Measurements from ENCODE around the gene DNAAF2. TPM values are rescaled to one million over a fixed set of nuclear protein-coding genes. Genes with fewer than 3 reads are reported as not detected.
A peak's percentile ranks its signal among the peaks of the same experiment; 100 is the strongest.

DNAAF2 gene
- total and polyA plus RNA-seq, 2 of the 13 experiments (the other 11 are each of a cell fraction or from before 2014, with no cell fraction given) = 6.1 to 13.6 TPM

DNA sequence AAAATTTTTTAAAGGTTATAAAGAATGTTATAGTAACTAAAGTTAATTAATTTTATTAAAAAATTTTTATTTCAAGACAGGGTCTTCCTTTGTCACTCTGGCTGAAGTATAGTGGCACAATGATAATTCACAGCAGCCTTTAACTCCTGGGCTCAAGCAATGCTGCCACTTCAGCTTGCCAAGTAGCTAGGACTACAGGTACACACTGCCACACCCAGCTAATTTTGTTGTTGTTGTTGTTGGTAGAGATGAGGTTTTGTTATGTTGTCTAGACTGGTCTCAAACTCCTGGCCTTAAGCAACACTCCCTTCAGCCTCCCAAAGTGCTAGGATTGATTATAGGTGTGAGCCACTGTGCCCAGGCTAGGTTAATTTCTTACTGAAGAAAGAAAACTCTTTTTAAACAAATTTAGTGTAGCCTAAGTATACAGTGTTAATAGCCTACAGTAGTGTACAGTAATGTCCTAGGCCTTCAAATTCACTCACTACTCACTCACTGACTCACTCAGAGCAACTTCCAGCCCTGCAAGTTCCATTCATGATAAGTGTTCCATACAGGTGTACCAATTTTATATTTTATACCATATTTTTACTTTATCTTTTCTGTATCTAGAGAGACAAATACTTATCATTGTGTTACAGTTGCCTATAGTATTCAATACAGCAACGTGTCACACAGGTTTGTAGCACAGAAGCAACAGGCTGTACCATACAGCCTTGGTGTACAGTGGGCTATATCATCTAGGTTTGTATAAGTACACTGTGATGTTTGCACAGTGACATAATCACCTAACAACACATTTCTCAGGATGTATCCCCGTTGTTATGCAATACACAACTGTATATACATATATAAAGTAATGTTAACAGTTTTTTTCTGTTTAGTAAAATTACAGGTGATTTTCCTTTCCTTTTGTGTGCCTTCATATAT lies 24.7 kb upstream of the DNAAF2 start (continued):
- TF ChIP-seq ZNF672 (CRISPR knock-in tag; IDR thresholded peaks at IDR 0.05) (no peak), NBN (conservative IDR thresholded peaks at IDR 0.05) (no peak), SRY (CRISPR knock-in tag; IDR thresholded peaks at IDR 0.05) (no peak), ZNF253 (CRISPR knock-in tag; IDR thresholded peaks at IDR 0.05; ENCODE audit: borderline replicate concordance) (no peak), HDAC2 (CRISPR knock-in tag; IDR thresholded peaks at IDR 0.05) (peak; percentile 42; the same call in 1 of the 2 replicates), EP300 (IDR thresholded peaks at IDR 0.05; ENCODE audit: low read depth in 2 of 2, low read length in 2 of 2) (peak in 1 of 2 experiments; percentile 63; a peak in 2 of 4 replicates), EP300 (CRISPR knock-in tag; IDR thresholded peaks at IDR 0.05; ENCODE audit: borderline replicate concordance) (no peak), SMARCE1 (IDR thresholded peaks at IDR 0.05; ENCODE audit: borderline replicate concordance) (no peak), MLXIP (CRISPR knock-in tag; IDR thresholded peaks at IDR 0.05; ENCODE audit: borderline replicate concordance) (no peak), PAXIP1 (CRISPR knock-in tag; conservative IDR thresholded peaks at IDR 0.05) (peak; percentile 32; the same call in 1 of the 2 replicates), ZNF761 (CRISPR knock-in tag; conservative IDR thresholded peaks at IDR 0.05) (no peak)
- TF ChIP-seq, protein P1, sequence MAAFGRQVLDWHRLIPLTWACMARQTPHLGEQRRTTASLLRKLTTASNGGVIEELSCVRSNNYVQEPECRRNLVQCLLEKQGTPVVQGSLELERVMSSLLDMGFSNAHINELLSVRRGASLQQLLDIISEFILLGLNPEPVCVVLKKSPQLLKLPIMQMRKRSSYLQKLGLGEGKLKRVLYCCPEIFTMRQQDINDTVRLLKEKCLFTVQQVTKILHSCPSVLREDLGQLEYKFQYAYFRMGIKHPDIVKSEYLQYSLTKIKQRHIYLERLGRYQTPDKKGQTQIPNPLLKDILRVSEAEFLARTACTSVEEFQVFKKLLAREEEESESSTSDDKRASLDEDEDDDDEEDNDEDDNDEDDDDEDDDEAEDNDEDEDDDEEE (CRISPR knock-in tag; IDR thresholded peaks at IDR 0.05) = no peak
- TF ChIP-seq, protein P2, sequence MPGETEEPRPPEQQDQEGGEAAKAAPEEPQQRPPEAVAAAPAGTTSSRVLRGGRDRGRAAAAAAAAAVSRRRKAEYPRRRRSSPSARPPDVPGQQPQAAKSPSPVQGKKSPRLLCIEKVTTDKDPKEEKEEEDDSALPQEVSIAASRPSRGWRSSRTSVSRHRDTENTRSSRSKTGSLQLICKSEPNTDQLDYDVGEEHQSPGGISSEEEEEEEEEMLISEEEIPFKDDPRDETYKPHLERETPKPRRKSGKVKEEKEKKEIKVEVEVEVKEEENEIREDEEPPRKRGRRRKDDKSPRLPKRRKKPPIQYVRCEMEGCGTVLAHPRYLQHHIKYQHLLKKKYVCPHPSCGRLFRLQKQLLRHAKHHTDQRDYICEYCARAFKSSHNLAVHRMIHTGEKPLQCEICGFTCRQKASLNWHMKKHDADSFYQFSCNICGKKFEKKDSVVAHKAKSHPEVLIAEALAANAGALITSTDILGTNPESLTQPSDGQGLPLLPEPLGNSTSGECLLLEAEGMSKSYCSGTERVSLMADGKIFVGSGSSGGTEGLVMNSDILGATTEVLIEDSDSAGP (CRISPR knock-in tag; IDR thresholded peaks at IDR 0.05; ENCODE audit: borderline replicate concordance) = no peak
